ENCODE results near the gene RAB3A.

- no peak for TF ChIP-seq CTCF (IDR thresholded peaks at IDR 0.05; ENCODE audit: low read depth, low read length)
- no peak for TF ChIP-seq EZH2phosphoT487 (IDR thresholded peaks at IDR 0.05; ENCODE audit: low read depth)
These were observed 42.2 kb downstream of the RAB3A start for GRCh38 chr19:18161636-18162002.
